Activated CD4-positive, alpha-beta T cell treated with anti-CD3 and anti-CD28 coated beads for 4 hours (primary cell): ENCODE measurements around the gene LINGO3.
"Not testable (repeated sequence)": the region's sequence is repeated elsewhere in the genome, so short reads cannot be mapped to it uniquely, and the experiment has no call there.

Experiments used
- DNase-seq, 2 donors: peaks; one replicate each; pipeline ENCODE4 v3.0.0-alpha.2; 2020

The LINGO3 gene

GRCh38 chr19:2308114-2308556, at the start of gene LINGO3:
TSS of gene LINGO3 (minus strand) at chr19:2308154. CDS start at chr19:2291776, 16,378 bp downstream.
- no peak for DNase-seq

GRCh38 chr19:2356036-2356646, 48.2 kb upstream of the LINGO3 start:
- no peak for DNase-seq

GRCh38 chr19:2355168-2356035, 47.4 kb upstream of the LINGO3 start:
- no peak for DNase-seq

- no peak for DNase-seq
Observed at GRCh38 chr19:2354670-2355069, 46.7 kb upstream of the LINGO3 start.

- no peak for DNase-seq
Observed at GRCh38 chr19:2353887-2354592, 46.1 kb upstream of the LINGO3 start.

GRCh38 chr19:2353159-2353886, 45.4 kb upstream of the LINGO3 start:
- DNase-seq = no peak

GRCh38 chr19:2352121-2352520, 44.2 kb upstream of the LINGO3 start:
- DNase-seq = no peak

- no peak for DNase-seq
Observed at GRCh38 chr19:2351591-2351990, 43.6 kb upstream of the LINGO3 start.

- no peak for DNase-seq
Observed at GRCh38 chr19:2350656-2351055, 42.7 kb upstream of the LINGO3 start.

- DNase-seq = not testable (repeated sequence)
Observed at GRCh38 chr19:2349818-2350217, 41.9 kb upstream of the LINGO3 start.

GRCh38 chr19:2345794-2346663, 38.1 kb upstream of the LINGO3 start:
- DNase-seq = no peak

GRCh38 chr19:2345076-2345475, 37.1 kb upstream of the LINGO3 start:
- DNase-seq = no peak

- no peak for DNase-seq
Observed at GRCh38 chr19:2344381-2344870, 36.5 kb upstream of the LINGO3 start.

- DNase-seq = no peak
Observed at GRCh38 chr19:2343289-2343982, 35.5 kb upstream of the LINGO3 start.

- no peak for DNase-seq
Observed at GRCh38 chr19:2342656-2343288, 34.8 kb upstream of the LINGO3 start.

GRCh38 chr19:2341982-2342381, 34.0 kb upstream of the LINGO3 start:
- no peak for DNase-seq

GRCh38 chr19:2341244-2341751, 33.3 kb upstream of the LINGO3 start:
- no peak for DNase-seq

- DNase-seq = no peak
Observed at GRCh38 chr19:2340496-2341243, 32.7 kb upstream of the LINGO3 start.

GRCh38 chr19:2339644-2340310, 31.8 kb upstream of the LINGO3 start:
- DNase-seq = no peak
